Measurements from ENCODE around the gene PTPRM.

DNA sequence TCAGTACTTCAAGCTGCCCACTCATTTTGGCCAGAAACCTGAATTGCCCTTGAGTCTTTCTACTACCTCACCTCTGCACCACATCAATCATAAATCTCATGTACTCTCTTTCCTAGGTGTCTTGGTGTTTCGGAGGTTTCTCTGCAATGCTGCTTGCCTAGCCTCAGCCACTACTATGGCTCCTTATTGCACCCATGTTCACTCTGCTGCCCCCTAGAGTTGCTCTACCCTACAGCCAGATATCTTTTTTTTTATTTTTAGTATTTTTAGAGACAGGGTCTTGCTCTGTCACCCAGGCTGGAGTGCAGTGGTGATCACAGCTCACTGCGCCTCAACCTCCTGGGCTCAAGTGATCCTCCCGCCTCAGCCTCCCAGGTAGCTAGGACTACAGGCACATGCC, 413.0 kb downstream of the PTPRM start:
- TF ChIP-seq, protein P1, sequence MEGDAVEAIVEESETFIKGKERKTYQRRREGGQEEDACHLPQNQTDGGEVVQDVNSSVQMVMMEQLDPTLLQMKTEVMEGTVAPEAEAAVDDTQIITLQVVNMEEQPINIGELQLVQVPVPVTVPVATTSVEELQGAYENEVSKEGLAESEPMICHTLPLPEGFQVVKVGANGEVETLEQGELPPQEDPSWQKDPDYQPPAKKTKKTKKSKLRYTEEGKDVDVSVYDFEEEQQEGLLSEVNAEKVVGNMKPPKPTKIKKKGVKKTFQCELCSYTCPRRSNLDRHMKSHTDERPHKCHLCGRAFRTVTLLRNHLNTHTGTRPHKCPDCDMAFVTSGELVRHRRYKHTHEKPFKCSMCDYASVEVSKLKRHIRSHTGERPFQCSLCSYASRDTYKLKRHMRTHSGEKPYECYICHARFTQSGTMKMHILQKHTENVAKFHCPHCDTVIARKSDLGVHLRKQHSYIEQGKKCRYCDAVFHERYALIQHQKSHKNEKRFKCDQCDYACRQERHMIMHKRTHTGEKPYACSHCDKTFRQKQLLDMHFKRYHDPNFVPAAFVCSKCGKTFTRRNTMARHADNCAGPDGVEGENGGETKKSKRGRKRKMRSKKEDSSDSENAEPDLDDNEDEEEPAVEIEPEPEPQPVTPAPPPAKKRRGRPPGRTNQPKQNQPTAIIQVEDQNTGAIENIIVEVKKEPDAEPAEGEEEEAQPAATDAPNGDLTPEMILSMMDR (IDR thresholded peaks at IDR 0.05; ENCODE audit: low read length), result peak; percentile 16
- TF ChIP-seq EZH2 (optimal IDR thresholded peaks at IDR 0.05; ENCODE audit: low read depth, low read length), result no peak
